Chondrocyte (in vitro differentiated cells): ENCODE data around the gene PANX1. TPM values are rescaled to one million over a fixed set of nuclear protein-coding genes. Genes with fewer than 3 reads are reported as not detected.

Source experiments
- DNase-seq: peaks from one replicate; pipeline ENCODE4 v3.0.0; 2021; ENCODE audit warnings: mixed read lengths, low spot score
- H3K27ac Mint-ChIP-seq: one replicate; pipeline ENCODE4 v1.8.0; 2021; ENCODE audit warnings: mild to moderate bottlenecking, moderate library complexity, mixed read lengths; ENCODE audit not compliant: unreplicated experiment
- H3K27me3 Mint-ChIP-seq: 2 replicates; pipeline ENCODE4 v1.8.0; 2021; ENCODE audit warnings: low read depth, mixed read lengths
- H3K36me3 Mint-ChIP-seq: 2 replicates; pipeline ENCODE4 v1.8.0; 2021; ENCODE audit warnings: low read depth, mixed read lengths
- H3K4me1 Mint-ChIP-seq: 2 replicates; pipeline ENCODE4 v1.8.0; 2021; ENCODE audit warnings: low read depth, mild to moderate bottlenecking, mixed read lengths
- H3K4me3 Mint-ChIP-seq: one replicate; pipeline ENCODE4 v1.8.0; 2021; ENCODE audit warnings: mild to moderate bottlenecking, moderate library complexity, mixed read lengths; ENCODE audit not compliant: unreplicated experiment
- H3K9me3 Mint-ChIP-seq: 2 replicates; pipeline ENCODE4 v1.8.0; 2021; ENCODE audit warnings: low read depth, mixed read lengths
- CTCF ChIP-seq: fragments of 200-600 bp; sonication (generic); IDR thresholded peaks from 2 replicates; pipeline ENCODE4 v1.5.0; 2021; ENCODE audit warnings: antibody characterized with exemption, mild to moderate bottlenecking, moderate library complexity
- total RNA-seq: library from RNA; stranded (reverse); gene quantifications from 3 replicates; pipeline ENCODE4 v1.2.1, GENCODE V29; 2021

The PANX1 gene
- total RNA-seq, 1 donor from 2014 or later, result 35.7 TPM

GRCh38 chr11:94128291-94128745, 323 bp upstream of the PANX1 start:
- Mint-ChIP-seq H3K4me1 (peaks cover 17% of the 10 kb centered on the region), H3K4me3 (no peak overlapping the region), H3K27me3 (no peaks in the 10 kb centered on the region), H3K9me3 (no peaks in the 10 kb centered on the region), H3K27ac (peak overlapping the region; percentile 89), H3K36me3 (no peaks in the 10 kb centered on the region)
- no peak for DNase-seq
- TF ChIP-seq CTCF, result no peak

- Mint-ChIP-seq H3K36me3 (no peaks in the 10 kb centered on the region), H3K4me1 (peaks cover 30% of the 10 kb centered on the region), H3K9me3 (no peaks in the 10 kb centered on the region), H3K4me3 (no peak overlapping the region), H3K27ac (no peak overlapping the region), H3K27me3 (no peaks in the 10 kb centered on the region)
- no peak for DNase-seq
- no peak for TF ChIP-seq CTCF
Measured at GRCh38 chr11:94129512-94130297, 1.1 kb downstream of the PANX1 start.

- DNase-seq, result no peak
- no peaks in the 10 kb centered on the region for H3K27me3 Mint-ChIP-seq
- no peak overlapping the region for H3K27ac Mint-ChIP-seq
- H3K4me3 Mint-ChIP-seq, result no peak overlapping the region
- H3K9me3 Mint-ChIP-seq, result no peaks in the 10 kb centered on the region
- no peaks in the 10 kb centered on the region for H3K36me3 Mint-ChIP-seq
- TF ChIP-seq CTCF, result no peak
- peaks cover 38% of the 10 kb centered on the region for H3K4me1 Mint-ChIP-seq
Measured at GRCh38 chr11:94130298-94131046, 1.8 kb downstream of the PANX1 start.

- no peaks in the 10 kb centered on the region for H3K9me3 Mint-ChIP-seq
- H3K27me3 Mint-ChIP-seq, result no peaks in the 10 kb centered on the region
- peaks cover 45% of the 10 kb centered on the region for H3K4me1 Mint-ChIP-seq
- no peak overlapping the region for H3K27ac Mint-ChIP-seq
- TF ChIP-seq CTCF, result no peak
- H3K4me3 Mint-ChIP-seq, result no peak overlapping the region
- H3K36me3 Mint-ChIP-seq, result no peaks in the 10 kb centered on the region
- DNase-seq, result no peak
Measured at GRCh38 chr11:94131047-94131717, 2.5 kb downstream of the PANX1 start.

- DNase-seq, result no peak
Measured at GRCh38 chr11:94131718-94132115, 3.1 kb downstream of the PANX1 start.

More at GRCh38 chr11:94131718-94132115, 3.1 kb downstream of the PANX1 start:
- no peak for TF ChIP-seq CTCF
- Mint-ChIP-seq H3K27me3 (no peaks in the 10 kb centered on the region), H3K27ac (no peak overlapping the region), H3K4me3 (no peak overlapping the region), H3K4me1 (peaks cover 51% of the 10 kb centered on the region), H3K9me3 (peaks cover under 1% of the 10 kb centered on the region), H3K36me3 (peaks cover under 1% of the 10 kb centered on the region)
